ENCODE measurements around the gene PLOD1. TPM values are rescaled to one million over a fixed set of nuclear protein-coding genes. Genes with fewer than 3 reads are reported as not detected.
A peak's percentile ranks its signal among the peaks of the same experiment; 100 is the strongest.

Gene PLOD1
- total and polyA plus RNA-seq, 8 donors: 8.2 to 56.2 (median 35.2) TPM

DNA sequence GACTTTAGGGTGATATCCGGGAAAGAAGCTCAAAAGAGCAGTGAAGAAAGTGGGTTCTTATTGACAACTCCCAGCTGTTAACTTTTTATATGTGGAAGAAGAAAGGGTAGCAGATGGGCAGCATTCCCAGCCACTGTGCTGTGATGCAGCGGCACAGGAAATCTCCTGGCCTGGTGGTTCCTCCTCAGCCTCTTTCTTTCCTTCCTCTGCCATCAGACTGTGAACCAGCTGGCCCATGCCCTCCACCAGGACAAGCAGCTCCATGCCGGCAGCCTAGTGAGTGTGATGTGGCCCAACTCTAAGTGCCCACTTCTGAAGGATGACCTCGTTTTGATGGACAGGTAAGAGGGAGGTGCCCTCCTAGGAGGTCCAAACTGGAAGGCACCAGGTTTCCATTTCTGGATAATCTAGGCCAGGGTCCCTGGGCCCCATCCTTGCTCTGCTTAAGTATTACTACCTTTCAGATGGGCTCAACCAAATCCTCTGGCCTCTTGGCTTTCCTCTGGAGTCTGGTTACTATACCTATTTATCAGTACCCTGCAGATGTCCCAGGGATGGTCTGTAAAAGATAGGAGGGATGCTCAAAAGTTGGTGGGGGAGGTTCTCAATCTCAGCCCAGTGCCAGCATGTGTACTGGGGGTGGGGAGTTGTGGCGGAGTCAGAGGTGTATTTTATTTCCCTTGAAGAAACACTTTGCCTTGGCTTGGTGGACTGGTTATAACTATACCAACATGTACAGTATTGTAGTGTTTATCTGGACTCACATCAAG is 62.7 kb downstream of the PLOD1 start:
- H3K36me3 ChIP-seq: peaks cover 93 to 100% (median 100%) of the 10 kb centered on the region in 4 donors
- intact Hi-C loops (cut with DNase I; ENCODE audit: low total_unique reads): no loop called here
- H3K4me3 ChIP-seq: no peak overlapping the region
- H3K9me3 ChIP-seq: no peaks in the 10 kb centered on the region
- H3K27me3 ChIP-seq: no peaks in the 10 kb centered on the region
- 89 to 95% (median 90%) methylated on average over 5 of the region's 5 CpGs for WGBS, 5 donors
- DNase-seq: no peak
- H3K27ac ChIP-seq: no peak overlapping the region
- TF ChIP-seq POLR2A (IDR thresholded peaks at IDR 0.05) (no peak), POLR2AphosphoS5 (IDR thresholded peaks at IDR 0.05) (no peak), EP300 (IDR thresholded peaks at IDR 0.05) (no peak)
- TF ChIP-seq, protein P1, sequence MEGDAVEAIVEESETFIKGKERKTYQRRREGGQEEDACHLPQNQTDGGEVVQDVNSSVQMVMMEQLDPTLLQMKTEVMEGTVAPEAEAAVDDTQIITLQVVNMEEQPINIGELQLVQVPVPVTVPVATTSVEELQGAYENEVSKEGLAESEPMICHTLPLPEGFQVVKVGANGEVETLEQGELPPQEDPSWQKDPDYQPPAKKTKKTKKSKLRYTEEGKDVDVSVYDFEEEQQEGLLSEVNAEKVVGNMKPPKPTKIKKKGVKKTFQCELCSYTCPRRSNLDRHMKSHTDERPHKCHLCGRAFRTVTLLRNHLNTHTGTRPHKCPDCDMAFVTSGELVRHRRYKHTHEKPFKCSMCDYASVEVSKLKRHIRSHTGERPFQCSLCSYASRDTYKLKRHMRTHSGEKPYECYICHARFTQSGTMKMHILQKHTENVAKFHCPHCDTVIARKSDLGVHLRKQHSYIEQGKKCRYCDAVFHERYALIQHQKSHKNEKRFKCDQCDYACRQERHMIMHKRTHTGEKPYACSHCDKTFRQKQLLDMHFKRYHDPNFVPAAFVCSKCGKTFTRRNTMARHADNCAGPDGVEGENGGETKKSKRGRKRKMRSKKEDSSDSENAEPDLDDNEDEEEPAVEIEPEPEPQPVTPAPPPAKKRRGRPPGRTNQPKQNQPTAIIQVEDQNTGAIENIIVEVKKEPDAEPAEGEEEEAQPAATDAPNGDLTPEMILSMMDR (IDR thresholded peaks at IDR 0.05): no peak
- H3K4me1 ChIP-seq: peaks cover 0 to 3% (median 2%) of the 10 kb centered on the region in 4 donors

DNA sequence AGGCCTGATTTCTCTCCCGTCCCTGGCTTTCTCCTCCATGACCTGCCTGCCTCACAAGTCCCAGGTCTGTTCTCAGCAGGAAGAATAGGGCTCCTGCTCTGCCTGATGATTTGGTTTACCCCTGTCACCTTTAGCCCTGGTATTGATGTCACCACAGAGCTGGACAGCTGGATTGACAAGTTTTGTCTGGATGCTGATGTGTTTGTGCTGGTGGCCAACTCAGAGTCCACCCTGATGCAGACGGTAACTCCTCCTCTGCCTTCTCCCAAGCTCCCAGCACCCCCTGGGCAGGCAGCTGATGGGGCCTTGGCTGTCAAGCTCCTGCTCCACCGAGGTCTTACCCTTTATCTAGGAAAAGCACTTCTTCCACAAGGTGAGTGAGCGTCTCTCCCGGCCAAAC is 64.1 kb downstream of the PLOD1 start:
- WGBS, 5 donors: 79 to 94% (median 91%) methylated on average over 5 of the region's 5 CpGs
- Histone ChIP-seq H3K4me1 (no peaks in the 10 kb centered on the region), H3K4me3 (no peak overlapping the region), H3K27me3 (no peaks in the 10 kb centered on the region), H3K9me3 (no peaks in the 10 kb centered on the region), H3K27ac (no peak overlapping the region), H3K36me3 (peaks cover 94 to 100% (median 100%) of the 10 kb centered on the region in 4 donors)
- no peak for DNase-seq
- intact Hi-C loops (cut with DNase I; ENCODE audit: low total_unique reads): no loop called here
- TF ChIP-seq POLR2A (IDR thresholded peaks at IDR 0.05) (no peak), POLR2AphosphoS5 (IDR thresholded peaks at IDR 0.05) (no peak), EP300 (IDR thresholded peaks at IDR 0.05) (no peak)
- TF ChIP-seq, protein P1 (IDR thresholded peaks at IDR 0.05): no peak

DNA sequence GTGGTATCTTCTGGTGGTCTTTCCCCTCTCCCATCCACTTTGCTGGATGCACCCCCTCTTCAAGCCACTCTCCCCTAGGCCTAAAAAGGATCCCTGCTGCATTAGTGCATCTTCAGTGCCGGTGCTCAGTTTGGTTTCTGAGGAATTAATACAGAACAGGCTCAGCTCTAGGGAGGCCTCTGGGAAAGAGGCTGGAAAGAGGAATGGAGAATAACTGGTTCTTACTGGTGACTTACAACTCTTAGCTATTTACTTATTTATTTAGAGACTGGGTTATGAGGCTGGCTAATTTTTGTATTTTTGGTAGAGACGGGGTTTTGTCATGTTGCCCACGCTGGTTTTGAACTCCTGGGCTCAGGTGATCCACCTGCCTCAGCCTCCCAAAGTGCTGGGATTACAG is 64.7 kb downstream of the PLOD1 start:
- no peaks in the 10 kb centered on the region for H3K9me3 ChIP-seq
- 76 to 95% (median 83%) methylated on average over 3 of the region's 3 CpGs for WGBS, 5 donors
- H3K27ac ChIP-seq: no peak overlapping the region
- peaks cover 96 to 100% (median 100%) of the 10 kb centered on the region in 4 donors for H3K36me3 ChIP-seq
- H3K27me3 ChIP-seq: no peaks in the 10 kb centered on the region
- no peaks in the 10 kb centered on the region for H3K4me1 ChIP-seq
- intact Hi-C loops (cut with DNase I; ENCODE audit: low total_unique reads): no loop called here
- H3K4me3 ChIP-seq: no peak overlapping the region
- no peak for TF ChIP-seq EP300 (IDR thresholded peaks at IDR 0.05)
- TF ChIP-seq, protein P1 (IDR thresholded peaks at IDR 0.05): no peak
- DNase-seq: no peak

DNA sequence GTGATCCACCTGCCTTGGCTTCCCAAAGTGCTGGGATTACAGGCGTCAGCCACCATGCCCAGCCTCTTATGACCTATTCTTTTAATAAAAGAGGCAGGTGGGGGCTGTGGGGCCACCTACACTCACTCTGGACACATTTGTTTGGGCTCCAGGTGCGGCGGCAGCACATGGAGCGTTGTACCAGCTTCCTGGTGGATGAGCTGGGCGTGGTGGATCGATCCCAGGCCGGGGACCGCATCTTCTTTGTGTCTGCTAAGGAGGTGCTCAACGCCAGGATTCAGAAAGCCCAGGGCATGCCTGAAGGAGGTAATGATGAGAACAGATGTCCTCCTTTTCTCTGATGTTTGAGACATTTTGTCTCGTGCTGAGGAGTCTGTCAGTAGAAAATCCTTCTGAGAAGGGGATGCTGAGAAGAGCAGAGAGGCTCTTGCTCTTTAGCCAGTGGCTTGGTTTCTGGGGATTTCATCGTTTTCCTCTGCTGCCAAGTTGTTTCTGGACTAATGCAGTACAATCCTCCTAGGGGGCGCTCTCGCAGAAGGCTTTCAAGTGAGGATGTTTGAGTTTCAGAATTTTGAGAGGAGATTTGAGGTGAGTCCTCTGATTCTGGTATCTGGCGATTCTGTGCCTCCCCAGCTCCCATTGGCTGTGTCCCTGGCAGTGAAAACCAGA is 66.9 kb downstream of the PLOD1 start:
- 73 to 85% (median 82%) methylated on average over 14 of the region's 14 CpGs for WGBS, 5 donors
- Histone ChIP-seq H3K9me3 (no peaks in the 10 kb centered on the region), H3K4me3 (no peak overlapping the region), H3K4me1 (no peaks in the 10 kb centered on the region), H3K36me3 (peaks cover 95 to 100% (median 100%) of the 10 kb centered on the region in 4 donors), H3K27ac (no peak overlapping the region), H3K27me3 (no peaks in the 10 kb centered on the region)
- DNase-seq: peak in 1 of 2 donors; percentile 48
- TF ChIP-seq, protein P1 (IDR thresholded peaks at IDR 0.05): peak in 2 of 7 experiments; percentile 24 to 32
- TF ChIP-seq POLR2A (IDR thresholded peaks at IDR 0.05): no peak
- intact Hi-C loops (cut with DNase I; ENCODE audit: low total_unique reads): no loop called here
